IPS-18a (cell line): Measurements from ENCODE around the gene MYADML2.

Experiments
- H3K27ac ChIP-seq: one replicate; pipeline ENCODE4 v1.5.1; 2013; ENCODE audit warnings: low read length
- H3K27me3 ChIP-seq: one replicate; pipeline ENCODE4 v1.6.1; 2013; ENCODE audit warnings: mild to moderate bottlenecking, low read length; ENCODE audit not compliant: control insufficient read depth, insufficient read depth
- H3K36me3 ChIP-seq: one replicate; pipeline ENCODE4 v1.6.1; 2013; ENCODE audit warnings: low read depth, low read length; ENCODE audit not compliant: control insufficient read depth
- H3K4me1 ChIP-seq: one replicate; pipeline ENCODE4 v1.6.1; 2013; ENCODE audit warnings: low read depth, low read length; ENCODE audit not compliant: control insufficient read depth
- H3K4me3 ChIP-seq: one replicate; pipeline ENCODE4 v1.5.1; 2013; ENCODE audit warnings: low read length
- H3K9ac ChIP-seq: one replicate; pipeline ENCODE4 v1.6.1; 2013; ENCODE audit warnings: mild to moderate bottlenecking, low read length, moderate library complexity
- H3K9me3 ChIP-seq: one replicate; pipeline ENCODE4 v1.6.1; 2013; ENCODE audit warnings: low read depth, low read length; ENCODE audit not compliant: control insufficient read depth

MYADML2 gene

GRCh38 chr17:81939218-81939617 is 7.8 kb downstream of the MYADML2 start:
- H3K27ac ChIP-seq, result no peak overlapping the region
- no peaks in the 10 kb centered on the region for H3K9me3 ChIP-seq
- peaks cover 9% of the 10 kb centered on the region for H3K4me1 ChIP-seq
- no peak overlapping the region for H3K4me3 ChIP-seq
- H3K9ac ChIP-seq, result no peak overlapping the region
- H3K36me3 ChIP-seq, result no peaks in the 10 kb centered on the region
- H3K27me3 ChIP-seq, result peaks cover 7% of the 10 kb centered on the region

GRCh38 chr17:81935709-81936084 is 11.3 kb downstream of the MYADML2 start:
- Histone ChIP-seq H3K4me1 (no peaks in the 10 kb centered on the region), H3K36me3 (peaks cover 3% of the 10 kb centered on the region), H3K27me3 (peaks cover 7% of the 10 kb centered on the region), H3K4me3 (no peak overlapping the region), H3K9me3 (no peaks in the 10 kb centered on the region), H3K27ac (no peak overlapping the region), H3K9ac (no peak overlapping the region)

GRCh38 chr17:81934850-81935708 is 12.0 kb downstream of the MYADML2 start:
- H3K4me1 ChIP-seq, result no peaks in the 10 kb centered on the region
- peaks cover 7% of the 10 kb centered on the region for H3K27me3 ChIP-seq
- no peak overlapping the region for H3K27ac ChIP-seq
- peaks cover 3% of the 10 kb centered on the region for H3K36me3 ChIP-seq
- no peaks in the 10 kb centered on the region for H3K9me3 ChIP-seq
- H3K4me3 ChIP-seq, result no peak overlapping the region
- H3K9ac ChIP-seq, result no peak overlapping the region

GRCh38 chr17:81934098-81934757 is 12.8 kb downstream of the MYADML2 start:
- Histone ChIP-seq H3K36me3 (peaks cover 3% of the 10 kb centered on the region), H3K27me3 (peaks cover 11% of the 10 kb centered on the region), H3K27ac (no peak overlapping the region), H3K9me3 (no peaks in the 10 kb centered on the region), H3K9ac (no peak overlapping the region), H3K4me1 (no peaks in the 10 kb centered on the region), H3K4me3 (no peak overlapping the region)

GRCh38 chr17:81933178-81933699 is 13.8 kb downstream of the MYADML2 start:
- Histone ChIP-seq H3K27me3 (peaks cover 20% of the 10 kb centered on the region), H3K4me1 (no peaks in the 10 kb centered on the region), H3K27ac (no peak overlapping the region), H3K9me3 (no peaks in the 10 kb centered on the region), H3K4me3 (no peak overlapping the region), H3K36me3 (peaks cover 3% of the 10 kb centered on the region), H3K9ac (no peak overlapping the region)

- Histone ChIP-seq H3K4me1 (no peaks in the 10 kb centered on the region), H3K4me3 (no peak overlapping the region), H3K9ac (no peak overlapping the region), H3K9me3 (no peaks in the 10 kb centered on the region), H3K27ac (no peak overlapping the region), H3K27me3 (peaks cover 16% of the 10 kb centered on the region), H3K36me3 (peaks cover 3% of the 10 kb centered on the region)
These were observed 14.6 kb downstream of the MYADML2 start for GRCh38 chr17:81932333-81932983.

GRCh38 chr17:81931557-81932332 is 15.3 kb downstream of the MYADML2 start:
- no peak overlapping the region for H3K27ac ChIP-seq
- no peak overlapping the region for H3K4me3 ChIP-seq
- peaks cover 3% of the 10 kb centered on the region for H3K36me3 ChIP-seq
- no peaks in the 10 kb centered on the region for H3K4me1 ChIP-seq
- no peak overlapping the region for H3K9ac ChIP-seq
- H3K9me3 ChIP-seq, result no peaks in the 10 kb centered on the region
- peaks cover 16% of the 10 kb centered on the region for H3K27me3 ChIP-seq

- Histone ChIP-seq H3K9me3 (no peaks in the 10 kb centered on the region), H3K27ac (no peak overlapping the region), H3K9ac (no peak overlapping the region), H3K4me3 (no peak overlapping the region), H3K4me1 (peaks cover 1% of the 10 kb centered on the region), H3K36me3 (peaks cover 3% of the 10 kb centered on the region), H3K27me3 (peaks cover 16% of the 10 kb centered on the region)
These were observed 15.9 kb downstream of the MYADML2 start for GRCh38 chr17:81931189-81931556.

GRCh38 chr17:81930142-81931125 is 16.6 kb downstream of the MYADML2 start:
- Histone ChIP-seq H3K4me3 (no peak overlapping the region), H3K36me3 (peaks cover 3% of the 10 kb centered on the region), H3K27me3 (peaks cover 16% of the 10 kb centered on the region), H3K4me1 (peaks cover 6% of the 10 kb centered on the region), H3K9ac (no peak overlapping the region), H3K9me3 (no peaks in the 10 kb centered on the region), H3K27ac (no peak overlapping the region)
